ENCODE measurements around the gene TSKS.
A peak's percentile ranks its signal among the peaks of the same experiment; 100 is the strongest.
"Not testable (repeated sequence)": the region's sequence is repeated elsewhere in the genome, so short reads cannot be mapped to it uniquely, and the experiment has no call there.

Gene TSKS

GRCh38 chr19:49766007-49766929, 3.2 kb upstream of the TSKS start:
- peak; percentile 99 for DNase-seq

- DNase-seq = no peak
Observed at GRCh38 chr19:49764341-49764740, 1.2 kb upstream of the TSKS start.

- DNase-seq = no peak
Observed at GRCh38 chr19:49761625-49762311, 1.3 kb downstream of the TSKS start.

- DNase-seq = no peak
Observed at GRCh38 chr19:49761249-49761624, 1.9 kb downstream of the TSKS start.

GRCh38 chr19:49758292-49758691, 4.8 kb downstream of the TSKS start:
- DNase-seq = no peak

GRCh38 chr19:49755956-49756355, 7.2 kb downstream of the TSKS start:
- no peak for DNase-seq

GRCh38 chr19:49752701-49753100, 10.4 kb downstream of the TSKS start:
- DNase-seq = no peak

GRCh38 chr19:49749771-49750170, 13.3 kb downstream of the TSKS start:
- no peak for DNase-seq

GRCh38 chr19:49749055-49749716, 13.9 kb downstream of the TSKS start:
- DNase-seq = no peak

GRCh38 chr19:49746206-49746958, 16.7 kb downstream of the TSKS start:
- peak; percentile 28 for DNase-seq

GRCh38 chr19:49744946-49745381, 18.1 kb downstream of the TSKS start:
- DNase-seq = no peak

GRCh38 chr19:49741210-49741844, 21.8 kb downstream of the TSKS start:
- DNase-seq = no peak

GRCh38 chr19:49739933-49740332, 23.2 kb downstream of the TSKS start:
- DNase-seq = no peak

GRCh38 chr19:49739098-49739497, 24.0 kb downstream of the TSKS start:
- DNase-seq = no peak

GRCh38 chr19:49738268-49738667, 24.8 kb downstream of the TSKS start:
- no peak for DNase-seq

- DNase-seq = no peak
Observed at GRCh38 chr19:49730166-49730565, 32.9 kb downstream of the TSKS start.

- no peak for DNase-seq
Observed at GRCh38 chr19:49727217-49728030, 35.7 kb downstream of the TSKS start.

- not testable (repeated sequence) for DNase-seq
Observed at GRCh38 chr19:49719420-49719819, 43.7 kb downstream of the TSKS start.

GRCh38 chr19:49718991-49719390, 44.1 kb downstream of the TSKS start:
- no peak for DNase-seq

- DNase-seq = no peak
Observed at GRCh38 chr19:49718511-49718910, 44.6 kb downstream of the TSKS start.

- DNase-seq = no peak
Observed at GRCh38 chr19:49716154-49716553, 47.0 kb downstream of the TSKS start.

Data from activated CD4-positive, alpha-beta T cell treated with anti-CD3 and anti-CD28 coated beads for 1 hour (primary cell).